Uterus (tissue), 4 donors: Measurements from ENCODE around the gene FBXO11. TPM values are rescaled to one million over a fixed set of nuclear protein-coding genes. Genes with fewer than 3 reads are reported as not detected.

Experiments used
- DNase-seq, 2 donors: peaks; one replicate each; pipeline ENCODE4 v3.0.0-alpha.2; 2019 to 2020
- H3K27ac ChIP-seq, 2 donors: fragments of 200-600 bp; sonication (generic); 1 replicate in 1 of 2; 2 replicates in 1 of 2; pipeline ENCODE4 v1.5.1; 2016 to 2018
- H3K27me3 ChIP-seq, 2 donors: fragments of 200-600 bp; sonication (generic); one replicate each; pipeline ENCODE4 v1.5.1; 2018 to 2019; ENCODE audit warnings: control low read depth in 1 of 2
- H3K36me3 ChIP-seq, 2 donors: fragments of 200-600 bp; sonication (generic); one replicate each; pipeline ENCODE4 v1.5.1; 2019; ENCODE audit warnings: control low read depth in 1 of 2
- H3K4me1 ChIP-seq, 2 donors: fragments of 200-600 bp; sonication (generic); one replicate each; pipeline ENCODE4 v1.5.1; 2018 to 2019; ENCODE audit warnings: control low read depth in 1 of 2
- H3K4me3 ChIP-seq, 2 donors: fragments of 200-600 bp; sonication (generic); 1 replicate in 1 of 2; 2 replicates in 1 of 2; pipeline ENCODE4 v1.5.1; 2018 to 2019; ENCODE audit warnings: mild to moderate bottlenecking in 1 of 2
- H3K9me3 ChIP-seq, 2 donors: fragments of 200-600 bp; sonication (generic); one replicate each; pipeline ENCODE4 v1.5.1; 2019; ENCODE audit warnings: control low read depth in 1 of 2
- CTCF ChIP-seq, 4 experiments: fragments of 200-600 bp in 2 of 4; fragments of 450-650 bp in 2 of 4; sonication (generic) in 2 of 4; IDR thresholded peaks; one replicate each; pipeline ENCODE4 v1.5.1; 2016 to 2019; ENCODE audit warnings: antibody characterized with exemption in 4 of 4, mild to moderate bottlenecking in 2 of 4, moderate library complexity in 1 of 4
- POLR2A ChIP-seq, 2 donors: fragments of 450-650 bp; IDR thresholded peaks; one replicate each; pipeline ENCODE4 v1.6.1; 2016; ENCODE audit warnings: antibody characterized with exemption in 2 of 2, mild to moderate bottlenecking in 1 of 2, moderate library complexity in 1 of 2
- intact Hi-C: fragments of 100-400 bp; cut with DNase I; formaldehyde crosslinking; loops from one replicate; pipeline ENCODE4 v1.15.1; 2023; ENCODE audit warnings: low total_unique reads
- total RNA-seq, 4 donors: library from RNA; depleted of rRNA in 3 of 4; stranded (reverse); fragments of >200 nt in 3 of 4; gene quantifications; one replicate each; pipeline versions ENCODE4 v1.1.0 to v1.2.4, GENCODE V29; 2014 to 2023
- donor health status: DM: yes; HTN: yes; CAD: no.

Gene FBXO11
- total RNA-seq, 4 donors from 2014 or later, result 27.4 to 140 (median 67.3) TPM

- no peak for TF ChIP-seq POLR2A (IDR thresholded peaks at IDR 0.05)
- no peak for TF ChIP-seq CTCF (IDR thresholded peaks at IDR 0.05)
- no peak for DNase-seq
- intact Hi-C loops, result no loop called here
- Histone ChIP-seq H3K9me3 (no peaks in the 10 kb centered on the region), H3K27me3 (no peaks in the 10 kb centered on the region), H3K27ac (no peak overlapping the region), H3K4me3 (no peak overlapping the region), H3K36me3 (no peaks in the 10 kb centered on the region), H3K4me1 (no peaks in the 10 kb centered on the region)
These were observed 95.4 kb downstream of the FBXO11 start for GRCh38 chr2:47810850-47811249.

- Histone ChIP-seq H3K27ac (no peak overlapping the region), H3K9me3 (no peaks in the 10 kb centered on the region), H3K36me3 (no peaks in the 10 kb centered on the region), H3K4me3 (no peak overlapping the region), H3K27me3 (no peaks in the 10 kb centered on the region), H3K4me1 (no peaks in the 10 kb centered on the region)
- no peak for DNase-seq
- TF ChIP-seq CTCF (IDR thresholded peaks at IDR 0.05), result no peak
- no peak for TF ChIP-seq POLR2A (IDR thresholded peaks at IDR 0.05)
- intact Hi-C loops, result no loop called here
These were observed 96.4 kb downstream of the FBXO11 start for GRCh38 chr2:47809903-47810302.

- intact Hi-C loops, result no loop called here
- DNase-seq, result no peak
- no peaks in the 10 kb centered on the region for H3K27me3 ChIP-seq
- H3K4me1 ChIP-seq, result no peaks in the 10 kb centered on the region
- no peak for TF ChIP-seq CTCF (IDR thresholded peaks at IDR 0.05)
- no peak for TF ChIP-seq POLR2A (IDR thresholded peaks at IDR 0.05)
- no peak overlapping the region for H3K27ac ChIP-seq
- H3K4me3 ChIP-seq, result no peak overlapping the region
- H3K36me3 ChIP-seq, result no peaks in the 10 kb centered on the region
- H3K9me3 ChIP-seq, result no peaks in the 10 kb centered on the region
These were observed 97.7 kb downstream of the FBXO11 start for GRCh38 chr2:47808614-47809013.

GRCh38 chr2:47805850-47806249 is 100.4 kb downstream of the FBXO11 start:
- no peak overlapping the region for H3K27ac ChIP-seq
- peaks cover 0 to 7% of the 10 kb centered on the region in 2 donors for H3K9me3 ChIP-seq
- DNase-seq, result no peak
- no peaks in the 10 kb centered on the region for H3K36me3 ChIP-seq
- no peaks in the 10 kb centered on the region for H3K4me1 ChIP-seq
- intact Hi-C loops, result no loop called here
- H3K4me3 ChIP-seq, result no peak overlapping the region
- TF ChIP-seq CTCF (IDR thresholded peaks at IDR 0.05) (no peak), POLR2A (IDR thresholded peaks at IDR 0.05) (no peak)
- H3K27me3 ChIP-seq, result no peaks in the 10 kb centered on the region

GRCh38 chr2:47803770-47804169 is 102.5 kb downstream of the FBXO11 start:
- no peaks in the 10 kb centered on the region for H3K4me1 ChIP-seq
- DNase-seq, result no peak
- H3K27me3 ChIP-seq, result no peaks in the 10 kb centered on the region
- peaks cover 0 to 7% of the 10 kb centered on the region in 2 donors for H3K9me3 ChIP-seq
- intact Hi-C loops, result no loop called here
- H3K27ac ChIP-seq, result no peak overlapping the region
- H3K36me3 ChIP-seq, result no peaks in the 10 kb centered on the region
- H3K4me3 ChIP-seq, result no peak overlapping the region
- TF ChIP-seq POLR2A (IDR thresholded peaks at IDR 0.05) (no peak), CTCF (IDR thresholded peaks at IDR 0.05) (no peak)
